ENCODE results near the gene CAMTA1.

CAMTA1 gene

DNA sequence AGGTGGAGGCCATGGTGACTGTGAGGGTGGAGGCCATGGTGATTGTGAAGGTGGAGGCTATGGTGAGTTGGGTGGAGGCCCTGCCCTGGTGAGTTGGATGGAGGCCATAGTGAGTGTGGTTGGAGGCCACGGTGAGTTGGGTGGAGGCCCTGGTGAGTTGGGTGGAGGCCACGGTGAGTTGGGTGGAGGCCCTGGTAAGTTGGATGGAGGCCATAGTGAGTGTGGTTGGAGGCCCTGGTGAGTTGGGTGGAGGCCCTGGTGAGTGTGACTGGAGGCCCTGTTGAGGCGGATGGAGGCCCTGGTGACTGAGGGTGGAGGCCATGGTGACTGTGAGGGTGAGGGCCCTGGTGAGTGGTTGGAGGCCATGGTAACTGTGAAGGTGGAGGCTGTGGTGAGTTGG lies 860.9 kb downstream of the CAMTA1 start:
- DNase-seq (ENCODE audit: low read depth), result no peak
- H3K4me3 ChIP-seq (ENCODE audit: control insufficient read depth, low read depth, low read length), result no peak overlapping the region
- TF ChIP-seq, protein P1, sequence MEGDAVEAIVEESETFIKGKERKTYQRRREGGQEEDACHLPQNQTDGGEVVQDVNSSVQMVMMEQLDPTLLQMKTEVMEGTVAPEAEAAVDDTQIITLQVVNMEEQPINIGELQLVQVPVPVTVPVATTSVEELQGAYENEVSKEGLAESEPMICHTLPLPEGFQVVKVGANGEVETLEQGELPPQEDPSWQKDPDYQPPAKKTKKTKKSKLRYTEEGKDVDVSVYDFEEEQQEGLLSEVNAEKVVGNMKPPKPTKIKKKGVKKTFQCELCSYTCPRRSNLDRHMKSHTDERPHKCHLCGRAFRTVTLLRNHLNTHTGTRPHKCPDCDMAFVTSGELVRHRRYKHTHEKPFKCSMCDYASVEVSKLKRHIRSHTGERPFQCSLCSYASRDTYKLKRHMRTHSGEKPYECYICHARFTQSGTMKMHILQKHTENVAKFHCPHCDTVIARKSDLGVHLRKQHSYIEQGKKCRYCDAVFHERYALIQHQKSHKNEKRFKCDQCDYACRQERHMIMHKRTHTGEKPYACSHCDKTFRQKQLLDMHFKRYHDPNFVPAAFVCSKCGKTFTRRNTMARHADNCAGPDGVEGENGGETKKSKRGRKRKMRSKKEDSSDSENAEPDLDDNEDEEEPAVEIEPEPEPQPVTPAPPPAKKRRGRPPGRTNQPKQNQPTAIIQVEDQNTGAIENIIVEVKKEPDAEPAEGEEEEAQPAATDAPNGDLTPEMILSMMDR (IDR thresholded peaks at IDR 0.05; ENCODE audit: control insufficient read depth, insufficient read depth, low read depth, low read length, missing control alignments), result no peak

DNA sequence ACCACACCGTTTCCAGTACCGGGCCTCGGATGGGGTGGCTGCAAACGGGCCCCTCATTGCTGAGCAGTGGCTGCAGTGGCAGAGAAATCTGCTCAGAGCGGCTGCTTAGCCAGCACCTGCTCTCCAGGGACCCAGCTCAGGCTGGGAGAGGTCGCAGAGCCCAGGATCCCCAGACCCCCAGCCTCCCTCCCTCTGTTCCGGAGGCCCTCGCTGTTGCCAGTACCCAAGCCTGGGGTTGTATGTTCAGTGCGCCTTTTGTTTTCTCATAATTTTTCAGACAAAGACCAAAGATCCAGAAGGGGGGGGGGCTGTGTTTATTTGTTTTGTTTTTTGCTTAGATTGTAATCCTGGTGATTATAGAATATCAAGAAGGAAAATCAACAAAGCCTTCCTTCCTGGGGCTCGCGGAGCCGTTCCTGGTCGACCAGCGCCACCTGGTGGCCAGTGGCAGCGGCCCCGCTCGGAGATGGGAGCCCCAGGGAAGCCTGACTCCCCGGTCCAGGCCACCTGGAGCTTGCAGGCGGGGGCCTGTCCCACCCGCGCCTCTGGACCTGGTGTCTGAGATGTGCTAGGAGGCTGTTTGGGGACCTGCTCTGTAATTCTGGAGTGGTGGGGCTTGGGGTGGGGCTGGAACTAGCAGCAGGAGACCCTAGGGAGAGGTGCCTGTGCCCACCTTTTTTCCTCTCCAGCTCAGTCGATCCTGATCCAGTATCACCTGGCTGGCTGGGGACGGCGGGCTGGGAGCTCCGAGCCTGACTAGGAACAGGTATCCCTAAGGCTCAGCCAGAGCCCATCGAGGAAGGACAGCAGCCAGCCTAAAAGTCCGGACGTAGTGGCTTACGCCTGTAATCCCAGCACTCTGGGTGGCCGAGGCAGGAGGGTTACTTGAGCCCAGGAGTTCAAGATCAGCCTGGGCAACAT lies 862.0 kb downstream of the CAMTA1 start:
- H3K4me3 ChIP-seq (ENCODE audit: control insufficient read depth, low read depth, low read length), result no peak overlapping the region
- TF ChIP-seq, protein P1 (IDR thresholded peaks at IDR 0.05; ENCODE audit: control insufficient read depth, insufficient read depth, low read depth, low read length, missing control alignments), result peak; percentile 94
- DNase-seq (ENCODE audit: low read depth), result no peak

DNA sequence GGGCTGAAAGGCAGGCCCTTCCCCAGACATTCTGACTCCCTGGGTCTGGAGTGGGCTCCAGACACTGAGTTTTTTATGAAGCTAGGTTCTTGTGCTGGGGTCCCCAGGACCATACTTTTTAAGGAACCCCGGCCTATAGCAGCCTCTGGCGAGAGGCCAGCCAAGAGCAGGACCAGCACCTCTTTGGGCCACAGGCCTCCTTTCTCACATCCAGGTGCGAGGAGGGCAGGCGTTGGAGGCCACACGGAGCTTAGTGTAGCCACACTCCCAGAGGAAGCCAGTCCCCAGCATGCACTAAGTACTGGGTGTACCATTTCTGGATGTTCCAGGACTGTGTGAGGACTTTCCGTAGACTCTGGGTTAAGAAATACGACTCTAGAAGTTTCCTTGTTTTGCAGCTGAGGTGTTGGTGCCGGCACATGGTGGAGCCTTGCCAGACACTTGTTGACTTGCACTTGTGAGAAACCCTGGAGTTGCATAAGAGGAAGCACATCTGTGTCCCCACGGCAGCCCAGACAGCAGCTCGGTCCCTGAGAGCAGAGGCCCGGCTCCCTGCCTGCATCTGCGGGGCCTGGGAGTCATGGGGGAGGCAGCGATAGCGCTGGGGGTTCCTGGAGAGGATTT lies 863.6 kb downstream of the CAMTA1 start:
- H3K4me3 ChIP-seq (ENCODE audit: control insufficient read depth, low read depth, low read length), result no peak overlapping the region
- DNase-seq (ENCODE audit: low read depth), result no peak
- TF ChIP-seq, protein P1 (IDR thresholded peaks at IDR 0.05; ENCODE audit: control insufficient read depth, insufficient read depth, low read depth, low read length, missing control alignments), result no peak

DNA sequence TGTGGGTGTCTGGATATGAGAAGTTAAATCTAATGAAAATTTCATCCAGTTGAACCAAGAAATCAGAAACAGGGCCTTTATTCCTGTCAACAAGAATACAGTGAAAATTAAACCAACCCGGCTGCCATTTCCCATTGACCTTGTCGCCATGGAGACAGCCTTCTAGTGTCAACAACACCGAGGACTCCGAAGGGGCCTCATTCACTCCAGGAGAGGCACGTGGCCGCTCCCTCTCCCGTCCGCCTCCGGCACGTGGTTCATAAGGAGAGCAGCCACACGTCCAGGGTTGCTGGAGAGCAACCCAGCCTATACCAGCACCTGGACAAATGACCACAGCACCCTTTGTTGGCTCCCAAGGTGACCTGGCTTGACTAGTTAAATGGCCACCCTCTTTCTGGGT lies 865.5 kb downstream of the CAMTA1 start:
- TF ChIP-seq, protein P1 (IDR thresholded peaks at IDR 0.05; ENCODE audit: control insufficient read depth, insufficient read depth, low read depth, low read length, missing control alignments), result no peak
- no peak for DNase-seq (ENCODE audit: low read depth)
- no peak overlapping the region for H3K4me3 ChIP-seq (ENCODE audit: control insufficient read depth, low read depth, low read length)

DNA sequence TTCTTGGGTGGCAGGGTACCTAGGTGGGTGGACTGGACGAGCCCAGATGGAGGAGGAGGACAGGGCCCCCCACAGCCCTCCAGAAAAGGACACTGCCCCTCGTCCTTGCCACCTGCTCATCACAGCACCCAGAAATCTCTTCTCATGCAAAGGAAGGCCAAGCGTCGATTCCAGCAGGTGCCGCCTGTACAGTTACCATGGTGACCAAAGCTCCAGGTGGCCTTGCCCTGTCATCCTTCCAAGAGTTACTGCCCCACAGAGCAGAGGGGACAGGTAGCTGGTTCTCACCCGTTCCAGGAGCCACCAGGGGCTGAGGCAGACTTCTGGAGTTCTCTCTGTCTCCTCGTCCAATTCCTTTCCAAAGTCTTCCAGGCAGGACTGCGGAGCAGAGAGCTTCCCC lies 865.9 kb downstream of the CAMTA1 start:
- TF ChIP-seq, protein P1 (IDR thresholded peaks at IDR 0.05; ENCODE audit: control insufficient read depth, insufficient read depth, low read depth, low read length, missing control alignments), result no peak
- DNase-seq (ENCODE audit: low read depth), result no peak

DNA sequence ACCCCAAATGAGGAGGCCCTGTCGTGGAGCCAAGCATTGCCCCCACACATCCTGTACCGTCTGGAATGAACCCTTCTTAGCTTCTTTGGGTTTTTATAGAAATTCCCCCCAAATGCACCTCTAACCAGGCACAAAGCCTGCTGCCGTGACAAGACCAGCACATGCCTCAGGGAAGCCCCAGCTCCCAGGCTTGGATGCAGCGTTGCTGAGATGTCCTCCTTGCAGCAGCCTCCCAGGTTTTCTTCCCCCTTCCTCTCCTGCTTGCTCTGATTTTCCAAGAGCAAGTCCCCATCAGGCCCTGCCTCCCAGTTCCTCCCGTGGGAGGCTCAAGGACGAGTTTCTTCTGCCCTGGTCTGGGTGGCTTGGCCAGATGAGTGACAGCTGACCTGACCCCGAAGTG lies 866.8 kb downstream of the CAMTA1 start:
- no peak for DNase-seq (ENCODE audit: low read depth)
- no peak overlapping the region for H3K4me3 ChIP-seq (ENCODE audit: control insufficient read depth, low read depth, low read length)
- TF ChIP-seq, protein P1 (IDR thresholded peaks at IDR 0.05; ENCODE audit: control insufficient read depth, insufficient read depth, low read depth, low read length, missing control alignments), result no peak

More for the DNA sequence above, 865.9 kb downstream of the CAMTA1 start:
- H3K4me3 ChIP-seq (ENCODE audit: control insufficient read depth, low read depth, low read length), result no peak overlapping the region

Data from AG09309 (cell line).